NCI-H82 treated with DMSO at 0.1 percent for 48 hours (cell line): ENCODE results near the gene CCT7.
"Not testable (repeated sequence)": the region's sequence is repeated elsewhere in the genome, so short reads cannot be mapped to it uniquely, and the experiment has no call there.

Experiments used
- DNase-seq: peaks from one replicate; lab custom pipeline; 2025; ENCODE audit not compliant: unreplicated experiment; lab: John Stamatoyannopoulos, UW

The CCT7 gene

DNA sequence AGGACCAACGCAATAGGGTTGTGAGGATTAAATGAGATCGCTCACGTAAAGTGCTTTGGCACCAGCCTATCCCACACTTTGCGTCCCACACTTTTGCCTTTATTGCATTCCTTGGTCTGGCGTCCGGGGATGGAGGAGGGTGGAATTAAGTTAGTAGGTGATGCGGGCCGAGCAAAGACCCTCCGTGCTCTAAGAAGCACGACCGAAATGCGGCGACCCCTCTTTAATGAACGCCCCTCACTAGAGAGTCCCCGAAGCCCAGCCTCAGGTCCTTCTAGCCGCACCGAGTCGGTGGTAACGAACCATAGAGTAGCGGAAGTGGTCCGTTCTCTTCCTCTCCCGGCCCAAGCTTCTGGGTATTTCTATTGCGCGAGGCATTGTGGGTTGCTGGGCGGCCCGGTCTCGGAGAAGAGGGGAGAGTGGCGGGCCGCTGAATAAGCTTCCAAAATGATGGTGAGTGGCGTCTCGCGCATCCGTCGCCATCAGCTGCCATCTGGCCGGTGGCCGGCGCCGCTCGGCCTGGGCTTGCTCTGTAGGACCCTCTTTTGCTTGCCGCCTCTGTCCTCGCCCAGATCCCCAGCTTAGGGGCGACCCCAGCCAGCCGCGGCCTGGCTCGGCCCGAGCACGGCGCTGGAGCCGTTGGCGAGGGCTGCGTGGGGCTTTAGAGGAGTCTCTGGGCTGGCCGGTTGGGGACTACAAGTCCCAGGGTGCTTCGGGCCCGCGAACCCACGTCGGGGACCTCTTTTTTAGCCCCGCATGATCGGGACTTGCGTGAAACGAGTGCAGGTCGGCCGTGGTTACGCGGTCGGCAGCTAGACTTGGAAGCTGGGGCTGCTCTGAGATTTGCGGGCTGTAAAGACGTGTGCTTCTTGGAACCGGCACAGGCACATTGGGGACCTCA is at the start of gene CCT7:
Gene CCT7 (plus strand): TSS at position 377 of the 901 bp plus-strand sequence. CDS start 71 bp downstream, at position 448.
- peak; percentile 81 for DNase-seq

DNA sequence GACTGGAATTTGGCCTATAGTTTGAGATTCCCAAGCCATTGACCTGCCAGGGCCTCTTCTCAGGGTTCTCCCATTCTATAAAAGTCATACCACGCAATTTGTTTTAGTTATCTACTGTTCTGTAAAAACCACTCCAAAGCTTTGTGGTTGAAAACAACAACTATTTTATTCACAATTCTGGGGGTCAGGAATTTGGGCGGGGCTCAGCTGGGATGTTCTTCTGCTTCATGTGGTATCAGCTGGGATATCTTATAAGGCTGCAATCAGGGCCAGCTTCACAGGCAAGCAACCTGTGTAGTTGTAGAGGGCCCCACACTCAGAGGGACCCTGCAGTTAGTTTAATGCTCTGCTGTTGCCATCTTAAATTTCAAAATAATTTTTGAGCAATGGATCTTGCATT is 48.1 kb upstream of the CCT7 start:
- DNase-seq, result no peak

DNA sequence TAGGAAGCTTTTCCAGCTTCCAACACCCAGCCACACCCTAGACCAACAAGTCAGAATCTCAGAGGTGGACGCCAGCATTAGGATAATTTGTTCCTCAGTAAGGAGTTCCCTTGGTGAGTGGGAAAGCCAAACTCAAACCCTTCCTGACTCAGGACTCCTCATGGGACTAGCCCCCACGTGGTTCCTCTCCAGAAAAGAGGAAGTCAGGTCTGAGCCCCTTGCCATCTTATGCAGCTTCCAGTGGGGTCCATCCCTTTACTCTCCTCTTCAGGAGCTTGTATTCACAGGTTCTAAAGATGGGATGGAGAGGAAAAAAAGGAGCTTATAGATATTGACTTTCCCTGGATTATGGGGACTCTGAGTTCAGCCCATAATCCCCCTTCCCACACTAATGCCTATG is 46.6 kb upstream of the CCT7 start:
- peak; percentile 66 for DNase-seq

DNA sequence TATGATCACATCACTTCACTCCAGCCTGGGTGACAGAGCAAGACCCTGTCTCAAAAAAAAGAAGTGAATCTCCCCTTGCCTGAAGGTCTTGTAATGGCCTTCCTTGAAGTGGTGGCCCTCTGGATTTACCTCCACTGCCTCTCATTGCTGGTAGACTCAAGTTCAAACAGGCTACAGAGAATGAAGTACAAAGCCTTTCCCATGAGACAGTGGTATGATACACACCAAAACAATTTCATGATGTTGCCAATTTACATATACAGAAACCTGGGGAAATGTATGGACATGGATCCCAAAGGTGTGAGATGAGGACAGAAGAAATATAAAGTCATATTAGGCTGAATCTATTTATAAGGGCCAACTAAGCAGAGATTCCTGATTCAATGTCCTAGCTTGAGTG is 36.5 kb upstream of the CCT7 start:
- DNase-seq, result no peak

DNA sequence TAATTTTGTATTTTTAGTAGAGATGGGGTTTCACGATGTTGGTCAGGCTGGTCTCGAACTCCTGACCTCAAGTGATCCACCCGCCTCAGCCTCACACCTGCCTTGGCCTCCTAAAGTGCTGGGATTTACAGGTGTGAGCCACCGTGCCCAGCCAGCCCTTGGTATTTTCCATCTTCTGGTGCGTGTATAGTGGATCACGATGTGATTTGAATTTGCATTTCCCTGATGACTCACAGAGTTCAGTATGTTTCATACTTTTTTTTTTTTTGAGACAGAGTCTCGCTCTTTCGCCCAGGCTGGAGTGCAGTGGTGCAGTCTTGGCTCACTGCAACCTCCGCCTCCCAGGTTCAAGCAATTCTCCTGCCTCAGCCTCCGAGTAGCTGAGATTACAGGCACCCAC is 33.8 kb upstream of the CCT7 start:
- not testable (repeated sequence) for DNase-seq

DNA sequence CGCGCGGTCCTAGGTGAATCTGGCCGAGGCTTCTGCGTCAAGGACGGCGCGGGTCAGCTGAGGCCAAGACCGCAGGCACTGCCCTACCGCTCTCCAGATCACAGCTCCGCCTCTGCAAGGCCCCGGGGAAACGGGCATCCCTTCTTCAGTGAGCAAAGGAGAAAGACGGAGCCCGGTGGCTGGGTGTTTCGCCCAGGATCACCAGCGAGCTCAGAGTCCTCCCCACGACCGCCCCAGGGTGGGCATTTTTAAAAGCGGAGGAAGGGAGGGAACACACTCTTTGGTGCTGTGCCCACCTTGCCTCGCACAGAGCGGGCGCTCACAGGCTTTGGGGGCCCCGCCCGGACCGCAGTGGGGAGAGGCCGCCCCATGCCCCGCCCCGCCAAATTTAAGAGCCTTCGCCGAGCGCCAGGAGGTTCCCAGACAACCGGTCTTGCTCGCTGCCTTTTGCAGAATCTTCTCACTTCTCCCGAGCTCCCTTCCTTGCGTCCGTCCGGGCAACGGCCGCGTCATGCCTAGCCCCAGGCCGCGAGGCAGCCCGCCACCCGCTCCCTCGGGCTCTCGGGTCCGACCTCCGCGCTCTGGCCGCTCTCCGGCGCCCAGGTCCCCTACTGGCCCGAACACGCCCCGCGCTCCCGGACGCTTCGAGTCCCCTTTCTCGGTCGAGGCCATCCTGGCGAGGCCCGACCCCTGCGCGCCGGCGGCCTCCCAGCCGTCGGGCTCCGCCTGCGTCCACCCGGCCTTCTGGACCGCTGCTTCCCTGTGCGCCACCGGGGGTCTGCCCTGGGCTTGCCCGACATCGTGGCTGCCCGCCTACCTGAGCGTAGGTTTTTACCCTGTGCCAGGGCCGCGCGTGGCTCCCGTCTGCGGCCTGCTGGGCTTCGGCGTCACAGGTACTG is 31.7 kb upstream of the CCT7 start, which contains the start of gene NOTO:
Gene NOTO (plus strand): TSS at position 419 of the 899 bp plus-strand sequence. CDS start 93 bp downstream, at position 512.
- DNase-seq, result no peak

DNA sequence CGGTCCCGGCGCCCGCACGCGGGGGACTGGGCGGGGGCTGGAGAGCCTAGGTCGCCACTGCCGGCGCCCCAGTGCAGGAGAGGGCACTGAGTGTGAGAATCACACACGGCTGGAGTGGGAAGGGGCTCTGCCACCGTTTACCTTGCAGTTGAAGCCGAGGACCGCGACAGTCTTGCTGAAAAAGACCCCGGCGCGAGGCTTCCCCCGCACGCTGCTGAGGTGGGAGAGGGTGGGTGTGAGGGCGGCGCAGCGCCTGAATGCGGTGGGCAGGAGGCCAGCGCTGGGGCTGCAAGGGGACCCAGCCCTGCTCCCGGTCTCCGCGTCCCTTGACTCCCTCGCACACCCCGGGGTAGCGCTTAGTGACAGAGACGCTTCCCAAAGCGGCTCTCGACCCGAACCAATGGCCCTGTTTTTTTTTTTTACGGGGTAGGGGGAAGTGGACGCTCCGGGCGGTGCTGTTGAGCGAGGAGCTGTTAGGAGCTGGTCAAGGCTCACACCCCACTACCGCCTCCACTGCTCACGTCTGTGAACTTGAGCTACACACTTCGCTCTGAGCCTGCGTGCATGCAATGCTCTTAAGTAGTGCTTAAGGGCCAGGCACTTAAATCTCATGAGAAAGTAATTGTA is 30.9 kb upstream of the CCT7 start:
- DNase-seq, result peak; percentile 10

DNA sequence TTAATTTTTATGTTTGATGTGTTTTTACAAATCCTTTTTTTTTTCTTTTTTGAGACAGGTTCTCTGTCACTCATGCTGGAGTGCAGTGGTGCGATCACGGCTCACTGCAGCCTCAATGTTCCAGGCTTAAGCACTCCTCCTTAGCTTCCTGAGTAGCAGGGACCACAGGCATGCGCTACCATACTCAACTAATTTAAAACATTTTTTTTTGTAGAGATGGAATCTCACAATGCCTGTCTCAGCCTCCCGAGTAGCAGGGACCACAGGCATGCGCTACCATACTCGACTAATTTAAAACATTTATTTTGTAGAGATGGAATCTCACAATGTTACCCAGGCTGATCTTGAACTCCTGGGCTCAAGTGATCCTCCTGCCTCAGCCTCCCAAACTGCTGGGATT is 28.5 kb upstream of the CCT7 start:
- no peak for DNase-seq

DNA sequence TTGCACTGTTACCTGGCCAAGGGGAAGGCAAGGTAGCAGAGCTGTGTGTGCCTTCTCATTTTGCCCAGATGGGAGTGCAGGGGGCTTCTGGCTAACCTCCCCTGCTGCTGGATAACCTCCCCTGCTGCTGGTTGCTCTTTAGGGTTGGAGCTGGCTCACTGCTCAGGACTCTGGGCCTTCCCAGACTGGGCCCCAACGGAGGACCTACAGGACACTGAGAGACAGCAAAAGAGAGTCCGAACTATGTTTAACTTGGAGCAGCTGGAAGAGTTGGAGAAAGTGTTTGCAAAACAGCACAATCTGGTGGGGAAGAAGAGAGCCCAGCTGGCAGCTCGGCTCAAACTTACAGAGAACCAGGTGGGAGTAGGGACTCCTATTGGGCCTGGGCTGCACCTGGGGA is 25.9 kb upstream of the CCT7 start:
- DNase-seq, result no peak

DNA sequence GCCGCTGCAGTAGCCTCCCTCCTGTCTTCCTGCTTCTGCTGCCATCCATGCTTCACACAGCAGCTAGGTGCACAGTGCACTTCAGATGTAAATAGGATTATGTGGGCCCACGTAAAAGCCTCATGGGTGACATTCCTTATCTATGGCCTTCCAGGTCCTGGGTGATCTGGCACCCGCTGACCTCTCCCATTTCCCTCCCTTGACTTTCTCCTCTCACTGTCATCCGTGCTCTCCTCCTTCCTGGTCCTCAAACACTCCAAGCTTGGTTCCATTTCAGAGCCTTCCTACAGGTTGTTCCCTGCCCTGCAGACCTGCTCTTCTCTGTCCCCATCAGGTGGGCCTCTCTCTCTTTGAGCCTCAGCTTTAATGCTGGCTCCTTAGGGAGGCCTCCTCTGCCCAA is 24.1 kb upstream of the CCT7 start:
- DNase-seq, result no peak

DNA sequence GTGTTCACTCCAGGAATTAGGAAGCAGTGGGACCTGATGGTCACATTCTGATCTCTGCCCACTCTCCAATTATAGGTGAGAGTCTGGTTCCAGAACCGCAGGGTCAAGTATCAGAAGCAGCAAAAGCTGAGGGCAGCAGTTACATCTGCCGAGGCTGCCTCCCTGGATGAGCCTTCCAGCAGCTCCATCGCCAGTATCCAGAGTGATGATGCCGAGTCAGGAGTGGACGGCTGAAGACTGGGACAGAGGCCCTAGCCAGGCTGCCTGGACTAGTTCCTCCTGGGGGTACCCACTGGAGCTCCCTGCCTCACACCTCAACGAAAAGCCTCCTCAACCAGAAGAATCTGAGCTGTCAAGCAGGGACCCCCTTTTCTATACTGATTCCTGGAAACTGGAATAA is 23.4 kb upstream of the CCT7 start:
- no peak for DNase-seq

DNA sequence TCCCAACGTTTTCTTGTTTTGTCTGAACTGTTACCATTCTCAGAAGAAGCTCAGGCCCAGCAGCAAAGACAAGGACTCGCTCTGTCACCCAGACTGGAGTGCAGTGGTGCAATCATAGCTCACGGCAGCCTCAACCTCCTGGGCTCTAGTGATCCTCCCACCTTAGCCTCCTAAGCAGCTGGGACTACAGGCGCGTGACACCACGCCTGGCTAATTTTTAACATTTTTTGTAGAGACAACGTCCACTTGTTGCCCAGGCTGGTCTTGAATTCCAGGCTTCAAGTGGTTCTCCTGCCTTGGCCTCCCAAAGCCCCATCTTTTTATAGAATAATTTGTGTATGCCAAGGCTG is 22.0 kb upstream of the CCT7 start:
- DNase-seq, result no peak

DNA sequence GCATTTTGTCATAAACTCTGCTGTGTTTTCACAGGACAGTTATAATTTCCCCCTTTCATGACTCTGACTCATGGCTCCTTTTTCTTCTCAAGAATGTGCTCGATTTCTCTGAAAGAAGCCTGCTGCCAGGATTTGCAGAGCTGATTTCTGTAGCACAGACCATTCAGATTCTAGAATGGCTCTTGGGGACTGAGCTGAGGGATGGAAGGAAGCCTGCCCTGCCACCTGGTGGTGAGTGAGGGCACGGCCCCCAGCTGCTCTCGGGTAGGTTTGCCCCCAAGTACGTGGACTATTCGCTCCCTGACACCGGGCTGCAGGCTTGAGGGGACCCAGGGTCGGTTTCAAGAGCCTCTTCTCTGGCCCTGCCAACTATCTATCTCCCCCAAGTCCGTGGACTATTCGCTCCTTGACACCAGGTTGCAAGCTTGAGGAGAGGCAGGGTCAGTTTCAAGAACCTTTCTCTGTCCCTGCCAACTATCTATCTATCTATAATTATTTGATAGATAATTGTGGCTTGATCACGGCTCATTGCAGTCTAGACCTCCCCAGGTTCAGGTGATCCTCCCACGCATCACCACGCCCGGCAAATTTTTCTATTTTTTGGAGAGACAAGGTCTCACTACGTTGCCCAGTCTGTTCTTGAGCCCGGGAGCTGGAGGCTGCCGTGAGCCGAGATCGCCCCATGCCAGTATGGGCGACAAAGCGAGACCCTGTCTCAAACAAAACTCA is 21.5 kb upstream of the CCT7 start:
- DNase-seq, result peak; percentile 51

DNA sequence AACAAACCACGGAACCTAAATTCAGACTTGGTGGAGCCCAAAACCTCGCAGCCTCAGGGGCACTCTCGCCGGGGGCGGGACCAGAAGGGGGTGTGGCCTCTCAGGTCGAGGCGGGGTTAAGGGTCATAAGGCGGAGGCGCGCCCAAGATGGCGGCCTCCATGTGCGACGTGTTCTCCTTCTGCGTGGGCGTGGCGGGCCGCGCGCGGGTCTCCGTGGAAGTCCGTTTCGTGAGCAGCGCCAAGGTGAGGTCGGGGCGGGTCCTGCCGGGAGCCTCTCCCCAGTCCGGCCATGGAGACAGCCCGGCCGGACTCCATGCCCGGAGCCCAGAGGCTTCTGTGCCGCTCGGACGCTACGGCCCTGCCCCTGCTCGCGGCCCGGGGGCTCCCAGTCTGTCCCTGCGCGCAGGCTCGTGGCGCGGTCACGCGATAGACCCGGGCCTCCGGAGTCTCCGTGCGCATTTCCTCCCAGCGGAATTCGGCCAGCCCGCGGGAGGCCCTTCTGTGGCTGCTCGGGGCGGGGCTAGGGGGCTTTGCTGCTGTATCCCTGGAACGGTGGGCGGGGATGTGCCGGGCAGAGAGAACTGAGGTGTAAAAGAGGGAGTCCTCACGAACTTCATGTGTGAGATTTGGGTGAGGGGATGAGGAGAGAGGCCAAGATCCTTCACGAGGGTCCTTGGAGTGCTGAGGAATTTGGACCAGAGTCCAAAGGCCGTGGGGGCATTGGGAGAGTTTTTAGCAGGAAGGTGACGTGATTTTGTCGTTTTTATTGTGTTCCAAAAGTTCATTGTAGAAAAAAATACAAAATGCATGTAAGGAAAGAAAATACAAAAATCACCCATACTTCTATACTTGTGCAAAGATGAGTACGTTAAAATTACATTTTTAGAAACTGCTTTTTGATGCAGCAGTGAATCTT is 19.7 kb upstream of the CCT7 start, which contains the start of gene SMYD5:
Gene SMYD5 (plus strand): TSS at position 126 of the 916 bp plus-strand sequence. CDS start 22 bp downstream, at position 148.
- peak; percentile 66 for DNase-seq

DNA sequence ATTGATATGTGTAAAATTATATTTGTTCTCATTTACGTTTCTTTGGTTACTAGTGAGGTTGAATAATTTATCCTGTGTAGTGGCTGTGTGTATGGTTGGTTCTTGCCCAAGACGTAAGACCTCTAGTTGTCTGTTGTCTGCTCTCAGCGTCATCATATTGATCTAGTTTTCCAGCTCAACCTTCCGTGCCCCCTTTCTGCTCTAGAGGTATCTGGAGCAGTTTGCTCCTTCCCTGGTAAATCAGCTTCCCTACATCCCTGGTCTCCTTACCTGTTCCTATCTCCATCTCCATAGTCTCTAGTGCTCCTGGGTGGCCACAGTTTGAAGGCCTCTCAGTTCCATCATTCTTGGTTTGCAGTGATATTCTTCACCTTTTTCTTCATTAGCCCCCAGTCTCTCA is 18.9 kb upstream of the CCT7 start:
- no peak for DNase-seq

DNA sequence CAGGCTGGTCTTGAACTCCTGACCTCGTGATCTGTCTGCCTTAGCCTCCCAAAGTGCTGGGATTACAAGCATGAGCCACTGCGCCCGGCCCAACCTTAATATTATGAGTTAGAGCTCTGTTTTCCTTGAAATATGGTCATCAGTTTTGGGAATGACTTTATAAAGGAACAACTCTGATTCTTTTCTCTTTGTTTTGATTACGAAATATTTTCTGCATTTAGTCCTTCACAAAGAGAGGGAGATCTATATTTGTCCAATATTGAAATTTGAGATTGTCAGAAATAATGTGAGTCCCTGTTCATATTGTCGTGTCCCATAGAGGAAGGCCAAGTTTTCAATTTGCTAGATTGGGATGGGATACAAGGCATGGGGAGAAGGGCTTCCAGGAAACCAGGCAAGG is 16.9 kb upstream of the CCT7 start:
- no peak for DNase-seq

DNA sequence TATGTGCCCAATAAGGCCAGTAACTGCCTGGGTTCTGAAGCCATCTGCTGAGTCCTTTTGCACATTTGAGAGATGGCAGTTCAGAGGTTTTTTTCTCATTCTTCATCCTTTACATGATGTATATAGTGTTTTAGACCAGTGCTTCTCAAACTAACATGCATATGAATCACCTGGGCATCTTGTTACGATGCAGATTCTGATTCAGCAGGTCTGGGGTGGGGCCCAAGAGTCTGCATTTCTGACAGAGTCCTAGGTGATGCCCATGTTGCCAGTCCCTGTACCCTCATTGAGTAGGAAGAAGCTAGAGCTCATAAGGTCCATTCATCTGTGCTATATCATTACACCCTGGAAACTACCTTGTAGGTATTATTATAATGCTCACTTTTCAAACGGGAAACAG is 16.3 kb upstream of the CCT7 start:
- DNase-seq, result no peak

DNA sequence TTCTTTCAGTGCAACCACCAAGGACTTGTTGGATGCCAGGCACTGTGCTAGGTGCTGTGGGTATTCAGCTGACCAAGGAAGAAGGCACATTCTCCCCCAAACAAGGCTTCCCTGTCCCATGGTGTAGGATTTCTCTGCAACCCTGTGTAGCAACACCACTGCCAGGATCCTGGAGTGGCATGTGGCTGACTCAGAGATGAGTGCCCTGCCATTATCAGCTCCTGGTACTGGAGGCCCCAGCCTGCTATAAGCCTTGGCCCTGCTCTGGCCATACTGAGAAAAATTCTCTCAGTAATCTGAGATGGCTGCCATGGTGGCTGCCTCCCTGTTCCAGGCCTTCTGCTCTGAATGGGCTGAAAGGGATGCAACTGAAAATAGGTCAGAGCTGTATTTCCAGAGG is 15.8 kb upstream of the CCT7 start:
- DNase-seq, result no peak

DNA sequence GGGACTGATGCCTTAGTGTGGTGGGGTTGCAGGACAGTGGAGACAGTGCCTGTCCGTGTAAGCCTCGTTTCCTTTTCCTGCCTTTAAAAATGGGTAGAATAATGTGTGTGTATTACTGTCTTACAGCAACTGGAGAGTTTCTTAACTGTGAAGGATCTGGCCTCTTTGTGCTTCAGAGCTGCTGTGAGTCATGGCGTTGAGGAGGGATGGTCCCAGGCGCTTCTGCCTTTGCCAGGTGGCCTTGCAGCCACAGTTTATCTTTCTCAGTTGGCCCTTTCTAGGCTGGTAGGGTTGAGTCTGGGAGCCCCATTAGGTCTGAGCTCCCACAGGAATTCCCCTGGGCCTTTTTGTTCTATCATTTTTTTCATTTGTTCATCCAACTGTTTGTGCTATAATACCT is 10.3 kb upstream of the CCT7 start:
- DNase-seq, result no peak
